GM23338 (cell line): ENCODE measurements around the gene BCAS3. TPM values are rescaled to one million over a fixed set of nuclear protein-coding genes. Genes with fewer than 3 reads are reported as not detected.

ENCODE experiments used
- ATAC-seq: fragments of 200-7000 bp; cut with Tn5 transposase; 3 replicates; pipeline ENCODE4 v1.9.1; 2020
- DNase-seq: peaks from one replicate; pipeline ENCODE4 v3.0.0-alpha.2; 2015; ENCODE audit warnings: low spot score
- H2AFZ ChIP-seq: fragments of 200-600 bp; sonication (generic); 2 replicates; pipeline ENCODE4 v1.8.0; 2016; ENCODE audit warnings: antibody characterized with exemption, mild to moderate bottlenecking, moderate library complexity
- H3F3A ChIP-seq: fragments of 200-600 bp; sonication (generic); replicated peaks from 2 replicates; pipeline ENCODE4 v1.8.0; 2017; ENCODE audit warnings: antibody characterized with exemption, mixed run types, low read depth
- H3K27ac ChIP-seq: fragments of 200-600 bp; sonication (generic); 2 replicates; pipeline ENCODE4 v1.6.1; 2016; ENCODE audit warnings: low read depth
- H3K27me3 ChIP-seq: fragments of 200-600 bp; sonication (generic); 2 replicates; pipeline ENCODE4 v1.8.0; 2016; ENCODE audit warnings: mild to moderate bottlenecking, mixed run types, moderate library complexity; ENCODE audit not compliant: insufficient read depth
- H3K36me3 ChIP-seq: fragments of 200-600 bp; sonication (generic); 2 replicates; pipeline ENCODE4 v1.8.0; 2016; ENCODE audit warnings: mild to moderate bottlenecking; ENCODE audit not compliant: insufficient read depth
- H3K4me1 ChIP-seq: fragments of 200-600 bp; sonication (generic); 2 replicates; pipeline ENCODE4 v1.8.0; 2016; ENCODE audit warnings: mild to moderate bottlenecking, moderate library complexity; ENCODE audit not compliant: insufficient read depth
- H3K4me2 ChIP-seq: fragments of 200-600 bp; sonication (generic); 2 replicates; pipeline ENCODE4 v1.7.1; 2017; ENCODE audit warnings: mixed run types
- H3K4me3 ChIP-seq: fragments of 200-600 bp; sonication (generic); 2 replicates; pipeline ENCODE4 v1.6.1; 2016; ENCODE audit warnings: mixed run types
- H3K79me2 ChIP-seq: fragments of 200-600 bp; sonication (generic); replicated peaks from 2 replicates; pipeline ENCODE4 v1.8.0; 2017; ENCODE audit warnings: mild to moderate bottlenecking; ENCODE audit not compliant: insufficient read depth
- H3K9me2 ChIP-seq: fragments of 200-600 bp; sonication (generic); 2 replicates; pipeline ENCODE4 v1.8.0; 2017; ENCODE audit not compliant: insufficient read depth
- H4K20me1 ChIP-seq: fragments of 200-600 bp; sonication (generic); replicated peaks from 2 replicates; pipeline ENCODE4 v1.8.0; 2017; ENCODE audit warnings: mild to moderate bottlenecking; ENCODE audit not compliant: insufficient read depth
- H3K27ac Mint-ChIP-seq: 2 replicates; pipeline ENCODE4 v1.8.0; 2020; ENCODE audit warnings: inconsistent platforms, mild to moderate bottlenecking, moderate library complexity, mixed read lengths
- H3K27me3 Mint-ChIP-seq: 3 replicates; pipeline ENCODE4 v1.8.0; 2022; ENCODE audit warnings: low read depth, mild to moderate bottlenecking, moderate library complexity, mixed read lengths, inconsistent platforms; ENCODE audit not compliant: insufficient read depth, poor library complexity
- H3K36me3 Mint-ChIP-seq: 3 replicates; pipeline ENCODE4 v1.8.0; 2021; ENCODE audit warnings: low read depth, mild to moderate bottlenecking, inconsistent platforms, moderate library complexity, mixed read lengths
- H3K4me1 Mint-ChIP-seq: 3 replicates; pipeline ENCODE4 v1.8.0; 2020; ENCODE audit warnings: mild to moderate bottlenecking, inconsistent platforms, mixed read lengths
- H3K4me3 Mint-ChIP-seq: 3 replicates; pipeline ENCODE4 v1.8.0; 2021; ENCODE audit warnings: moderate library complexity, mild to moderate bottlenecking, inconsistent platforms, mixed read lengths
- H3K9me3 Mint-ChIP-seq: 3 replicates; pipeline ENCODE4 v1.8.0; 2020; ENCODE audit warnings: moderate library complexity, mild to moderate bottlenecking, inconsistent platforms, mixed read lengths
- CTCF ChIP-seq, 2 experiments: fragments of 200-600 bp in 1 of 2; sonication (generic) in 1 of 2; conservative IDR thresholded peaks; 2 replicates each; pipeline versions ENCODE4 v1.5.1 to v1.6.1; 2016 to 2017; ENCODE audit warnings: antibody characterized with exemption in 2 of 2, low read depth in 2 of 2, mild to moderate bottlenecking in 2 of 2, moderate library complexity in 1 of 2
- ETS1 ChIP-seq: IDR thresholded peaks from 2 replicates; pipeline ENCODE4 v1.6.1; 2016; ENCODE audit warnings: antibody characterized with exemption
- EZH2 ChIP-seq: fragments of 200-600 bp; sonication (generic); IDR thresholded peaks from one replicate; pipeline ENCODE4 v1.8.0; 2017; ENCODE audit warnings: antibody characterized with exemption, mild to moderate bottlenecking, low read depth; ENCODE audit not compliant: unreplicated experiment
- NANOG ChIP-seq: IDR thresholded peaks from 2 replicates; pipeline ENCODE4 v1.6.1; 2016; ENCODE audit warnings: antibody characterized with exemption, borderline replicate concordance
- POLR2AphosphoS5 ChIP-seq: IDR thresholded peaks from 2 replicates; pipeline ENCODE4 v1.6.1; 2016; ENCODE audit warnings: antibody characterized with exemption, low read depth
- ZNF114 ChIP-seq: fragments of 250-450 bp; sonication (Bioruptor Pico); IDR thresholded peaks from 2 replicates; pipeline ENCODE4 v1.5.0; 2020; ENCODE audit warnings: mild to moderate bottlenecking, moderate library complexity
- ZNF331 ChIP-seq: fragments of 250-450 bp; sonication (Bioruptor Pico); IDR thresholded peaks from 2 replicates; pipeline ENCODE4 v1.5.0; 2020; ENCODE audit warnings: low read depth, mild to moderate bottlenecking, moderate library complexity
- ZNF462 ChIP-seq: fragments of 250-450 bp; sonication (Bioruptor Pico); IDR thresholded peaks from 2 replicates; pipeline ENCODE4 v1.5.0; 2020; ENCODE audit warnings: mild to moderate bottlenecking, moderate library complexity
- polyA plus RNA-seq: library from polyadenylated mRNA; unstranded; fragments of >200 nt; fragmentation: Nextera tagmentation; extraction: Ambion mirVana; gene quantifications from 2 replicates; pipeline ENCODE4 v1.2.1, GENCODE V29; 2016
- total RNA-seq: library from RNA; depleted of rRNA; stranded (reverse); fragments of >200 nt; shearing (Covaris generic); gene quantifications from 2 replicates; pipeline ENCODE4 v1.2.3, GENCODE V29; 2014

The BCAS3 gene
- total and polyA plus RNA-seq, 2 experiments from 2014 or later: 8.2 to 28.0 TPM

- TF ChIP-seq ZNF462 (CRISPR knock-in tag) (no peak), ZNF331 (CRISPR knock-in tag) (no peak), ZNF114 (CRISPR knock-in tag) (no peak), POLR2AphosphoS5 (no peak), EZH2 (no peak), CTCF (conservative IDR thresholded peaks at IDR 0.05; ENCODE audit: low read depth in 2 of 2) (no peak), NANOG (no peak)
These were observed 186.4 kb downstream of the BCAS3 start (continued) for GRCh38 chr17:60863892-60864707.

GRCh38 chr17:60864708-60865005 is 187.0 kb downstream of the BCAS3 start:
- no peak overlapping the region for H3K4me3 ChIP-seq
- H3K27me3 Mint-ChIP-seq: peaks cover 3% of the 10 kb centered on the region
- ATAC-seq: no peak
- no peaks in the 10 kb centered on the region for H3K9me3 Mint-ChIP-seq
- no peaks in the 10 kb centered on the region for H3K36me3 ChIP-seq
- no peak overlapping the region for H3K27ac Mint-ChIP-seq
- no peaks in the 10 kb centered on the region for H3K27me3 ChIP-seq
- no peaks in the 10 kb centered on the region for H3K79me2 ChIP-seq
- H3K4me1 Mint-ChIP-seq: no peaks in the 10 kb centered on the region
- no peak overlapping the region for H3K27ac ChIP-seq
- DNase-seq: no peak
- H3F3A ChIP-seq: no peaks in the 10 kb centered on the region
- no peak overlapping the region for H2AFZ ChIP-seq
- no peaks in the 10 kb centered on the region for H4K20me1 ChIP-seq
- no peaks in the 10 kb centered on the region for H3K9me2 ChIP-seq
- no peaks in the 10 kb centered on the region for H3K36me3 Mint-ChIP-seq
- no peak overlapping the region for H3K4me3 Mint-ChIP-seq
- TF ChIP-seq NANOG: no peak
- no peak for TF ChIP-seq CTCF (conservative IDR thresholded peaks at IDR 0.05; ENCODE audit: low read depth in 2 of 2)
- no peak for TF ChIP-seq ZNF331 (CRISPR knock-in tag)
- TF ChIP-seq ETS1: no peak
- no peak for TF ChIP-seq ZNF114 (CRISPR knock-in tag)
- no peaks in the 10 kb centered on the region for H3K4me1 ChIP-seq
- no peak overlapping the region for H3K4me2 ChIP-seq
